Measurements from ENCODE around the gene GCHFR. TPM values are rescaled to one million over a fixed set of nuclear protein-coding genes. Genes with fewer than 3 reads are reported as not detected.

Gene GCHFR
- total RNA-seq, 1 donor from 2014 or later, result 23.3 TPM

DNA sequence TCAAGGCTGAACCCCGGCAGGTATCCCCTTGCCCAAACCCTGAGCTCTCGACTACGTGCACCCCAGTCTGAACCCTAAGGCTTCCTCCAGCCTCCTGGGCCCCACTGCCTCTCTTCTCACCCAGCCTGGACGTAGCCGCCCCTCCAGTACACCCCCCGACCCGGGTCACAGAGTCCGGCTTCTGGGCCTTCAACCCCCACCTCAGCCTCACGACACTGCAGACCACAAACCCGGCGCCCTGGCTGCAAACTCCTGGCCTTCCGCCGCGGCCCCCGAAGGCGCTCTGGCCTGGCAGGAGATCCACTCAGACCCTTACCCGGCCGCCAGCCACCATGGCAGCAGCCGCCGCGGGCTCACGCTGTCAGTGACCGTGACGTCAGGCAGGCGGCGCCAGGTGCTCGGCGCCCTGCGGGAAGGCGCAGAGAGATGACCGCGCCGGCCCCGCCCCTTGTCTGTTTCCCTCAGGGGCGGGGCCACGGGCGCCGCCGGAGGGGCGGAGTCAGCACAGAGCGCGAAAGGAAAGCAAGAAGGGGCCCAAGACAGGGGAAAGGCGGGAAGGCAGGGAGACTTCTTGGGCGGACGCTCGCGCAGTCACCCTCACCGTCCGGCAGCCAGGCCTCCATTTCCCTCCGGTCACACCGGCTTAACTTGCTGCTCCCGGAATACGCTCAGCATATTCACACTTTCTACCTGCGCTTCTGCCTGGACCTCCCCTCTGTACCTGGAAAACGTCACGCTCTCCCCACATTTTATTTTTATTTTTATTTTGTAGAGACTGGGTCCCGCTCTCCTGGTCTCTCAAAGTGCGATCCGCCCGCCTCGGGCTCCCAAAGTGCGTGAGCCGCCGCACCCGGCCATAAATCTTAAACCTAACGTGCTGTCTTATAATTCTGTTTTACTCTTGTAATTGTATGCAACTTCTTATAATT lies 8.7 kb upstream of the GCHFR start, which contains the start of gene RMDN3:
Gene RMDN3, minus strand, starts transcription at position 372 of the 929 bp plus-strand sequence. CDS start 471 bp downstream, outside the sequence.
- peak within 1 kb of the TSS; percentile 92 for H3K4me3 Mint-ChIP-seq
- H3K36me3 Mint-ChIP-seq, result no peaks in the 10 kb centered on the region
- H3K9me3 Mint-ChIP-seq, result no peaks in the 10 kb centered on the region
- H3K27ac Mint-ChIP-seq, result peak within 1 kb of the TSS; percentile 99
- DNase-seq (ENCODE audit: extremely low spot score, unreplicated experiment), result peak; percentile 97
- peaks cover 18% of the 10 kb centered on the region for H3K4me1 Mint-ChIP-seq (ENCODE audit: unreplicated experiment)
- no peaks in the 10 kb centered on the region for H3K27me3 Mint-ChIP-seq
- TF ChIP-seq, protein P1, sequence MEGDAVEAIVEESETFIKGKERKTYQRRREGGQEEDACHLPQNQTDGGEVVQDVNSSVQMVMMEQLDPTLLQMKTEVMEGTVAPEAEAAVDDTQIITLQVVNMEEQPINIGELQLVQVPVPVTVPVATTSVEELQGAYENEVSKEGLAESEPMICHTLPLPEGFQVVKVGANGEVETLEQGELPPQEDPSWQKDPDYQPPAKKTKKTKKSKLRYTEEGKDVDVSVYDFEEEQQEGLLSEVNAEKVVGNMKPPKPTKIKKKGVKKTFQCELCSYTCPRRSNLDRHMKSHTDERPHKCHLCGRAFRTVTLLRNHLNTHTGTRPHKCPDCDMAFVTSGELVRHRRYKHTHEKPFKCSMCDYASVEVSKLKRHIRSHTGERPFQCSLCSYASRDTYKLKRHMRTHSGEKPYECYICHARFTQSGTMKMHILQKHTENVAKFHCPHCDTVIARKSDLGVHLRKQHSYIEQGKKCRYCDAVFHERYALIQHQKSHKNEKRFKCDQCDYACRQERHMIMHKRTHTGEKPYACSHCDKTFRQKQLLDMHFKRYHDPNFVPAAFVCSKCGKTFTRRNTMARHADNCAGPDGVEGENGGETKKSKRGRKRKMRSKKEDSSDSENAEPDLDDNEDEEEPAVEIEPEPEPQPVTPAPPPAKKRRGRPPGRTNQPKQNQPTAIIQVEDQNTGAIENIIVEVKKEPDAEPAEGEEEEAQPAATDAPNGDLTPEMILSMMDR (conservative IDR thresholded peaks at IDR 0.05), result no peak

GRCh38 chr15:40755812-40756208 lies 8.1 kb upstream of the GCHFR start:
- Mint-ChIP-seq H3K27ac (peak overlapping the region; percentile 99), H3K27me3 (no peaks in the 10 kb centered on the region), H3K9me3 (no peaks in the 10 kb centered on the region), H3K4me3 (peak overlapping the region; percentile 92), H3K36me3 (no peaks in the 10 kb centered on the region), H3K4me1 (ENCODE audit: unreplicated experiment) (peaks cover 18% of the 10 kb centered on the region)
- TF ChIP-seq, protein P1 (conservative IDR thresholded peaks at IDR 0.05), result no peak
- DNase-seq (ENCODE audit: extremely low spot score, unreplicated experiment), result no peak

GRCh38 chr15:40756938-40757337 lies 6.9 kb upstream of the GCHFR start:
- Mint-ChIP-seq H3K27me3 (no peaks in the 10 kb centered on the region), H3K4me3 (peak overlapping the region; percentile 58), H3K36me3 (no peaks in the 10 kb centered on the region), H3K9me3 (no peaks in the 10 kb centered on the region), H3K27ac (peak overlapping the region; percentile 76), H3K4me1 (ENCODE audit: unreplicated experiment) (peaks cover 18% of the 10 kb centered on the region)
- no peak for DNase-seq (ENCODE audit: extremely low spot score, unreplicated experiment)
- TF ChIP-seq, protein P1 (conservative IDR thresholded peaks at IDR 0.05), result no peak

DNA sequence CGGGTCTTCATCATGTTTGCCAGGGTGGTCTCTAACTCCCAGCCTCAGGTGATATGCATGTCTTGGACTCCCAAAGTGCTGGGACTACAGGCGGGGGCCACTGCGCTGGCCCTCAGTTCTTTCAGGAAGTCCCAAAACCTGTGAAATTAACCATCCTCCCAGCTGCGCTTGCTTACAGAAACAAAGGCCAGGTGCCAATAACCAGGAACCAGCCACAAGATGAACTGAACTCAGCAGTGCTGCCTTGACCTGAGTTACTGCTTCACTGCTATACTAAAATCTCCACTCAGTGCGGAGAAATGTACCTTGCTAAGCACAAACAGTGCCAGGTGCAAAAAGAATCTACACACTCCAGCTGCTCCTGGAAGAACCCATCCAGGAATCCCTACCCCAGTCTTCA lies 3.9 kb upstream of the GCHFR start:
- TF ChIP-seq, protein P1 (conservative IDR thresholded peaks at IDR 0.05), result no peak
- no peak overlapping the region for H3K27ac Mint-ChIP-seq
- H3K4me3 Mint-ChIP-seq, result no peak overlapping the region
- no peaks in the 10 kb centered on the region for H3K36me3 Mint-ChIP-seq
- DNase-seq (ENCODE audit: extremely low spot score, unreplicated experiment), result no peak
- no peaks in the 10 kb centered on the region for H3K27me3 Mint-ChIP-seq
- H3K9me3 Mint-ChIP-seq, result no peaks in the 10 kb centered on the region
- peaks cover 7% of the 10 kb centered on the region for H3K4me1 Mint-ChIP-seq (ENCODE audit: unreplicated experiment)

DNA sequence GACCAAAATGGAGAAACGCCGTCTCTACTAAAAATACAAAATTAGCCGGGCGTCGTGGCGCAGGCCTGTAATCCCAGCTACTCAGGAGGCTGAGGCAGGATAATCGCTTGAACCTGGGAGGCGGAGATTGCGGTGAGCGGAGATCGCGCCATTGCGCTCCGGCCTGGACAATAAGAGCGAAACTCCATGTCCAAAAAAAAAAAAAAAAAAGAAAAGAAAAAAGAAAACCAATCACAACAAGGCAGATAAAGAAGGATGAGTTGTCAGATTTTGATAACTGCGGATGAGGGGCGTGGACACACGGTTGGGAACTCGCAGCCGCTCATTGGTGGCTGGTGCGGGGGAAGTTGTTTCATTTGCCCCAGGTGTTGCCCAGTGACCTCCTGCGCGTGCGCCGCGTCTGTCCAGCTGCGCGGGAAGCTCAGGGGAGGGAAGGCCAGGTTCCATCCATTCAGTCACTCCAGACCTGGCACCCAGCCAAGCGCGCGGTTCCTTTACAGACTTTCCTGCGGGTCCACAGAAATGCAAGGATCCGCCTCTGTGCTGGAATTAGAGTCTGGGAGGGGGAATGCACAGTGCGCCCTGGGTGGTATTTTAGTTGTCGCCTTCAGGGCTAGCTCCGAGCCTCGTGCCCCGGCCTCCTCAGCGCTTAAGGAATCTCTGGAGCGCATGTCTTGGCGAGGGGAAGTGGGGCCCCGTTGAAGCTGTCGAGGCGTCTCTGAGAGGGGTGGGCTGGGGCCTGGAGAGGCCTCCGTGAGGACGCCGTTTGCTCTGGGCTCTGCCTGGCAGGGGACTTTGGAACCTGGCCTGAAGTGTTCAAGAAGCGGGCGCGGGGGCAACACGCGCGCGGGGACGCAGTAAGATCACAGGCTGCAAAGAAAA lies 708 bp upstream of the GCHFR start:
- TF ChIP-seq, protein P1 (conservative IDR thresholded peaks at IDR 0.05), result no peak
- H3K27ac Mint-ChIP-seq, result peak overlapping the region; percentile 92
- no peaks in the 10 kb centered on the region for H3K9me3 Mint-ChIP-seq
- H3K4me1 Mint-ChIP-seq (ENCODE audit: unreplicated experiment), result peaks cover 14% of the 10 kb centered on the region
- H3K27me3 Mint-ChIP-seq, result peaks cover 2% of the 10 kb centered on the region
- DNase-seq (ENCODE audit: extremely low spot score, unreplicated experiment), result no peak
- peak overlapping the region; percentile 87 for H3K4me3 Mint-ChIP-seq
- no peaks in the 10 kb centered on the region for H3K36me3 Mint-ChIP-seq

Measured in type B pancreatic cell (in vitro differentiated cells).